ENCODE data around the gene PRKAA1. TPM values are rescaled to one million over a fixed set of nuclear protein-coding genes. Genes with fewer than 3 reads are reported as not detected.
A peak's percentile ranks its signal among the peaks of the same experiment; 100 is the strongest.

The PRKAA1 gene
- 95.4 TPM for total RNA-seq (ENCODE audit: unreplicated experiment)
- long read RNA-seq, full-length matches to known transcripts = 13 of 17 reads
- long read RNA-seq, partial matches to known transcripts = 0 of 17 reads
- long read RNA-seq, other reads (novel, unspliced or antisense) = 4 of 17 reads

DNA sequence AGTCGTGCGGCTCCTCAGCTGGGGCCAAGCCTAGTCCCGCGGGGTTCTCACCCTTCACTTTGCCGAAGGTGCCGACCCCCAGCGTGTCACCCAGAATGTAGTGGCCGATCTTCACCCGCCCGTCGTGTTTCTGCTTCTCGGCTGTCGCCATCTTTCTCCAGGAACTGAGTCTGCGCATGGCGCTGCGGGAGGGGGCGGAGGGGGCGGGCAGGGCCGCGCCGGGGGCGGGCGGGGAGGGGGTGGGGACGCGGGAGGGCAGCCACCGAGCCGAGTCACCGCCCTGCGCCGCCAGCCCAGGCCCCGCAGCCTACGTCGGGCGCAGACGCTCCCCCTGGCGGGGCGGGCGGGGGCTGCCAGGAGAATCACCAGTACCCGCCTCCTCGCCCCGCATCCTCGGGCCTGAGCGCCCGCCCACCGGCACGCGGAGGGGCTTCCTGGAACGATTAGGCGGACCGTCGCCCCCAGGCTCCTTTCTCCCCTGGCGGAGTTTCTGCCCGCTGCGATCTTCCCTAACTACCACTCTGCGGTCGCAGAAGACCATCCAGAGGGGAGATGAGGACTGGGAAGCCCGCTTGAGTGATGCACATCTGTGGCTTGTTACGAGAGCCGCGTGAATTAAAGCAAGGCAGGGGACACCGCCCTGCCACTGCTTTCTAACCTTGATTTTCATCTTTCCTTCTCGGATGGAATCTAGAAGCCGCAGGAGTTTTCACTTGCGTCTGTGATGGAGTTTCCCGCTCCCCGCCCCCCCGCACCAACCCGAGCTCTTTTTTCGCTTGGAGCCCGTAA is at the start of gene PRKAA1:
Gene PRKAA1 (minus strand): TSS at position 363 of the 789 bp plus-strand sequence. CDS start 185 bp downstream, at position 178.
- H3K36me3 Mint-ChIP-seq (ENCODE audit: low read depth, unreplicated experiment) = peaks cover 8% of the 10 kb centered on the region
- no peaks in the 10 kb centered on the region for H3K9me3 Mint-ChIP-seq (ENCODE audit: unreplicated experiment)
- DNase-seq (ENCODE audit: low spot score) = peak; percentile 98
- peaks cover 6% of the 10 kb centered on the region for H3K27me3 Mint-ChIP-seq (ENCODE audit: unreplicated experiment)
- peak within 1 kb of the TSS; percentile 97 for H3K4me3 Mint-ChIP-seq (ENCODE audit: unreplicated experiment)
- H3K4me1 Mint-ChIP-seq (ENCODE audit: unreplicated experiment) = peaks cover 28% of the 10 kb centered on the region
- peak within 1 kb of the TSS; percentile 99 for H3K27ac Mint-ChIP-seq (ENCODE audit: unreplicated experiment)
- TF ChIP-seq, protein P1, sequence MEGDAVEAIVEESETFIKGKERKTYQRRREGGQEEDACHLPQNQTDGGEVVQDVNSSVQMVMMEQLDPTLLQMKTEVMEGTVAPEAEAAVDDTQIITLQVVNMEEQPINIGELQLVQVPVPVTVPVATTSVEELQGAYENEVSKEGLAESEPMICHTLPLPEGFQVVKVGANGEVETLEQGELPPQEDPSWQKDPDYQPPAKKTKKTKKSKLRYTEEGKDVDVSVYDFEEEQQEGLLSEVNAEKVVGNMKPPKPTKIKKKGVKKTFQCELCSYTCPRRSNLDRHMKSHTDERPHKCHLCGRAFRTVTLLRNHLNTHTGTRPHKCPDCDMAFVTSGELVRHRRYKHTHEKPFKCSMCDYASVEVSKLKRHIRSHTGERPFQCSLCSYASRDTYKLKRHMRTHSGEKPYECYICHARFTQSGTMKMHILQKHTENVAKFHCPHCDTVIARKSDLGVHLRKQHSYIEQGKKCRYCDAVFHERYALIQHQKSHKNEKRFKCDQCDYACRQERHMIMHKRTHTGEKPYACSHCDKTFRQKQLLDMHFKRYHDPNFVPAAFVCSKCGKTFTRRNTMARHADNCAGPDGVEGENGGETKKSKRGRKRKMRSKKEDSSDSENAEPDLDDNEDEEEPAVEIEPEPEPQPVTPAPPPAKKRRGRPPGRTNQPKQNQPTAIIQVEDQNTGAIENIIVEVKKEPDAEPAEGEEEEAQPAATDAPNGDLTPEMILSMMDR (IDR thresholded peaks at IDR 0.05; ENCODE audit: unreplicated experiment) = peak; percentile 84

DNA sequence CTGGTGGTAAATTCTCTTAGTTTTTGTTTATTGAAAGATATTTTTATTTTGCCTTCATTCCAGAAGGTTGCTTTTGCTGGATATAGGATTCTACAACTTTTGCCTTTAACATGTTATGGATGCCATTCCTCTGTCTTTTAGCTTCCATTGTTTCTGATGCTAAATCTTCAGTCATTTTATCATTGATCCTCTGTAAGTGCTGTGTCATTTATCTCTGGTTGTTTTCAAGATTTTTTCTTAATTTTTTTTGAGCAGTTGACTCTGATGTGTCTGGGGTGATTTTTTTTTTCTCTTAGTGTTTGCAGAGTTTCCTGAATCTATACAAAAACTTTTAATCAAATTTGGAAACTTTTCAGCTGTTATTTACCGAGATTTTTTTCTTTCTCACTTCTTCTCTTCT is 49.4 kb upstream of the PRKAA1 start:
- no peak for DNase-seq (ENCODE audit: low spot score)
- TF ChIP-seq, protein P1 (IDR thresholded peaks at IDR 0.05; ENCODE audit: unreplicated experiment) = no peak
- no peaks in the 10 kb centered on the region for H3K9me3 Mint-ChIP-seq (ENCODE audit: unreplicated experiment)
- no peaks in the 10 kb centered on the region for H3K4me1 Mint-ChIP-seq (ENCODE audit: unreplicated experiment)
- no peak overlapping the region for H3K27ac Mint-ChIP-seq (ENCODE audit: unreplicated experiment)
- H3K4me3 Mint-ChIP-seq (ENCODE audit: unreplicated experiment) = no peak overlapping the region
- no peaks in the 10 kb centered on the region for H3K27me3 Mint-ChIP-seq (ENCODE audit: unreplicated experiment)
- H3K36me3 Mint-ChIP-seq (ENCODE audit: low read depth, unreplicated experiment) = no peaks in the 10 kb centered on the region

DNA sequence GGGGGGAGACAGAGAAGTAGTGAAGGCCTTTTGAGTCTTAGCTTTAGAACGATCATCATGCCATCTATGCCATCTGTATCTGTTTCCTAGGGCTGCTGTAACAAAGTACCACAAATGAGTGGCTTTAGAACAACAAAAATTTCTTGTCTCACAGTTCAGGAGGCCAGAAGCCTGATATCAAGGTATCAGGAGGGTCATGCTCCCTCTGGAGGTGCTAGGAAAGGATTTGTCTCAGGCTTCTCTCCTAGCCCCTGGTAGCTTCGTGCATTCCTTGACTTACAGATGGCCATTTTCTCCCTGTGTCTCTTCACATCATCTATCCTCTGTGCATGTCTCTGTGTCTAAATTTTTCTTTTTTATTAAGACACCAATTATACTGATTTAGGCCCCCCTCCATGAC is 48.2 kb upstream of the PRKAA1 start:
- Mint-ChIP-seq H3K27me3 (ENCODE audit: unreplicated experiment) (no peaks in the 10 kb centered on the region), H3K9me3 (ENCODE audit: unreplicated experiment) (no peaks in the 10 kb centered on the region), H3K4me1 (ENCODE audit: unreplicated experiment) (peaks cover 3% of the 10 kb centered on the region), H3K36me3 (ENCODE audit: low read depth, unreplicated experiment) (no peaks in the 10 kb centered on the region), H3K27ac (ENCODE audit: unreplicated experiment) (no peak overlapping the region), H3K4me3 (ENCODE audit: unreplicated experiment) (no peak overlapping the region)
- TF ChIP-seq, protein P1 (IDR thresholded peaks at IDR 0.05; ENCODE audit: unreplicated experiment) = no peak
- DNase-seq (ENCODE audit: low spot score) = no peak

DNA sequence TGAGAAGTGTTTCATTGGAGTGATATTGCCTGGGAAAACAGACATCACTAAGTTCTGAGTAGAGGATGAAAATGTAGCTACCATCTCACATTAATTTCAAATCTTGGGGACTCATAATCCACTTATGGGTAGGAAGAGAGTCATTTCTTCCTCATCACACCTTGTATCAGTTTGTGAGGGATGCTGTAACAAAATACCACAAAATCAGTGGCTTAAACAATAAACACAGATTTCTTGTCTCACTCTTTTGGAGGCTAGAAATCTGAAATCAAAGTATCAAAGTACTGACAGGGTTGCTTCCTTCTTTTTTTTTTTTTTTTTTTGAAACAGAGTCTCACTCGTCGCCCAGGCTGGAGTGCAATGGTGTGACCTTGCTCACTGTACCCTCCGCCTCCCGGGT is 46.4 kb upstream of the PRKAA1 start:
- TF ChIP-seq, protein P1 (IDR thresholded peaks at IDR 0.05; ENCODE audit: unreplicated experiment) = no peak
- H3K27ac Mint-ChIP-seq (ENCODE audit: unreplicated experiment) = no peak overlapping the region
- DNase-seq (ENCODE audit: low spot score) = no peak
- peaks cover 8% of the 10 kb centered on the region for H3K4me1 Mint-ChIP-seq (ENCODE audit: unreplicated experiment)
- H3K9me3 Mint-ChIP-seq (ENCODE audit: unreplicated experiment) = no peaks in the 10 kb centered on the region
- no peak overlapping the region for H3K4me3 Mint-ChIP-seq (ENCODE audit: unreplicated experiment)
- no peaks in the 10 kb centered on the region for H3K36me3 Mint-ChIP-seq (ENCODE audit: low read depth, unreplicated experiment)
- H3K27me3 Mint-ChIP-seq (ENCODE audit: unreplicated experiment) = no peaks in the 10 kb centered on the region

DNA sequence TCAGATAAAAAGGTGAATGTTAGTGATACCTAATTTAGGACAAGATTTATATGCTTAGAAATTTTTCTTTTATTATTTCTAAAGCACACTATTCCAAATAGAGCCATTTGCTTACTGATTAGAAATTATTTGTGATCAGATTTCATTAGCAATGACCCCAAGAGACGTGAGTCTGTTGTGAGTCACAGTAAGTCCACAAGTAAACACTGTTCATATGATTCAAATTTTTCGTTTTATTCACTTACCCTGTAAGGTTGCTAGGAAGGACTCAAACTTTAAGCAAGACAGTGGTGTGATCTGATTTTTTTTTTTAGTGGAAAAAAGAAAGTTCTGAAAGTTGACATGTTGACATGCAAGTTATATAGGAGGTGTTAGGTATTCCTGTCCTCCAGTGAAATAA is 44.2 kb upstream of the PRKAA1 start:
- no peaks in the 10 kb centered on the region for H3K9me3 Mint-ChIP-seq (ENCODE audit: unreplicated experiment)
- H3K27ac Mint-ChIP-seq (ENCODE audit: unreplicated experiment) = no peak overlapping the region
- TF ChIP-seq, protein P1 (IDR thresholded peaks at IDR 0.05; ENCODE audit: unreplicated experiment) = no peak
- DNase-seq (ENCODE audit: low spot score) = no peak
- H3K27me3 Mint-ChIP-seq (ENCODE audit: unreplicated experiment) = no peaks in the 10 kb centered on the region
- H3K4me1 Mint-ChIP-seq (ENCODE audit: unreplicated experiment) = peaks cover 8% of the 10 kb centered on the region
- H3K36me3 Mint-ChIP-seq (ENCODE audit: low read depth, unreplicated experiment) = no peaks in the 10 kb centered on the region
- no peak overlapping the region for H3K4me3 Mint-ChIP-seq (ENCODE audit: unreplicated experiment)

Data from endothelial cell (in vitro differentiated cells).